ENCODE results near the gene GALNT7. TPM values are rescaled to one million over a fixed set of nuclear protein-coding genes. Genes with fewer than 3 reads are reported as not detected.

GALNT7 gene
- total and polyA plus RNA-seq, 2 of the 13 experiments (the other 11 are each of a cell fraction or from before 2014, with no cell fraction given) = 0.08 to 0.13 TPM

DNA sequence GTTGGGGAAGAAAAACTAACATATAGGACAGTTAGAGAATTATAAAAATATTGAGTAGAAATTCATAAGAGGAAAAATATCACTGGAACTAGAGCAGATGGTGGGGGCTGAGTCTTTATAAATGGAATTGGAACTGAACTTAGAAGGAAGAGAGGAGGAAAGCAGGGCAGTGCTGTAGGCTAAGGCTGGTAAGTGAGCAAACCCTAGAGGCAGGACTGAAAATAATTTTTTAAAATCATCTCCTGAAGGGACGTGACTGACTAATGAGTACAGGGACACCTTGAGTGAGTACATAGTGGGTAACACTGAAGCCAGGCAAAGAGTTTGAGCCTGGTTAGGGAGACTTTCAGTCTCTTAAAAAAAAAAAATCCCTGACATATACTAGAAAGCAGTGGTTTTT lies 63.3 kb downstream of the GALNT7 start:
- no TSS peak for BruUV-seq (replicated peaks)
- H3K4me1 ChIP-seq (ENCODE audit: insufficient read depth, low read length) = no peaks in the 10 kb centered on the region
- CTCF ChIA-PET (ENCODE audit: low intra/inter-chr PET ratio, low total read pairs) = no interaction called here
- POLR2A ChIA-PET = no interaction called here
- H3K36me3 ChIP-seq (replicated peaks in 1 of 2; ENCODE audit: control insufficient read depth in 1 of 2, insufficient read depth in 2 of 2, low read length in 2 of 2) = no peaks in the 10 kb centered on the region
- no peaks in the 10 kb centered on the region for H3K9me3 ChIP-seq (ENCODE audit: low read length)
- 0% methylated on average over 1 of the region's 1 CpG for whole genome bisulfite sequencing (ENCODE audit: low lambda C conversion rate)
- H2AFZ ChIP-seq (ENCODE audit: low read length) = no peak overlapping the region
- no peaks in the 10 kb centered on the region for H3K79me2 ChIP-seq (ENCODE audit: insufficient read depth, low read length)
- H3K4me2 ChIP-seq (ENCODE audit: low read depth, low read length) = no peak overlapping the region
- H3K4me3 ChIP-seq (replicated peaks in 1 of 3; ENCODE audit: insufficient read depth in 1 of 3, low read depth in 2 of 3, low read length in 3 of 3) = no peak overlapping the region
- H3K27me3 ChIP-seq (ENCODE audit: control insufficient read depth in 1 of 2, insufficient read depth in 2 of 2, low read length in 2 of 2) = no peaks in the 10 kb centered on the region
- no peak overlapping the region for H3K27ac ChIP-seq (ENCODE audit: extremely low read length, insufficient read depth, low read length)
- DNase-seq (ENCODE audit: low spot score) (no peak), FAIRE-seq (no peak), ATAC-seq (peak; percentile 59; the same call in 2 of the 3 replicates)
- in situ Hi-C loops (cut with HindIII; ENCODE audit: extremely low pct_ligation_motif_present, low pct_unique_long_range_greater_than_20kb) = no loop called here
- H3K9ac ChIP-seq (ENCODE audit: insufficient read depth, low read depth, low read length) = no peak overlapping the region
- H4K20me1 ChIP-seq (ENCODE audit: insufficient read depth, low read length) = no peaks in the 10 kb centered on the region
- intact Hi-C loops (cut with micrococcal nuclease; ENCODE audit: unreplicated experiment) = no loop called here
- no peak for TF ChIP-seq NFE2L1 (CRISPR knock-in tag; IDR thresholded peaks at IDR 0.05; ENCODE audit: borderline replicate concordance)
- TF ChIP-seq, protein P1, sequence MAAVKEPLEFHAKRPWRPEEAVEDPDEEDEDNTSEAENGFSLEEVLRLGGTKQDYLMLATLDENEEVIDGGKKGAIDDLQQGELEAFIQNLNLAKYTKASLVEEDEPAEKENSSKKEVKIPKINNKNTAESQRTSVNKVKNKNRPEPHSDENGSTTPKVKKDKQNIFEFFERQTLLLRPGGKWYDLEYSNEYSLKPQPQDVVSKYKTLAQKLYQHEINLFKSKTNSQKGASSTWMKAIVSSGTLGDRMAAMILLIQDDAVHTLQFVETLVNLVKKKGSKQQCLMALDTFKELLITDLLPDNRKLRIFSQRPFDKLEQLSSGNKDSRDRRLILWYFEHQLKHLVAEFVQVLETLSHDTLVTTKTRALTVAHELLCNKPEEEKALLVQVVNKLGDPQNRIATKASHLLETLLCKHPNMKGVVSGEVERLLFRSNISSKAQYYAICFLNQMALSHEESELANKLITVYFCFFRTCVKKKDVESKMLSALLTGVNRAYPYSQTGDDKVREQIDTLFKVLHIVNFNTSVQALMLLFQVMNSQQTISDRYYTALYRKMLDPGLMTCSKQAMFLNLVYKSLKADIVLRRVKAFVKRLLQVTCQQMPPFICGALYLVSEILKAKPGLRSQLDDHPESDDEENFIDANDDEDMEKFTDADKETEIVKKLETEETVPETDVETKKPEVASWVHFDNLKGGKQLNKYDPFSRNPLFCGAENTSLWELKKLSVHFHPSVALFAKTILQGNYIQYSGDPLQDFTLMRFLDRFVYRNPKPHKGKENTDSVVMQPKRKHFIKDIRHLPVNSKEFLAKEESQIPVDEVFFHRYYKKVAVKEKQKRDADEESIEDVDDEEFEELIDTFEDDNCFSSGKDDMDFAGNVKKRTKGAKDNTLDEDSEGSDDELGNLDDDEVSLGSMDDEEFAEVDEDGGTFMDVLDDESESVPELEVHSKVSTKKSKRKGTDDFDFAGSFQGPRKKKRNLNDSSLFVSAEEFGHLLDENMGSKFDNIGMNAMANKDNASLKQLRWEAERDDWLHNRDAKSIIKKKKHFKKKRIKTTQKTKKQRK (IDR thresholded peaks at IDR 0.05; ENCODE audit: low read length) = no peak
- TF ChIP-seq ZSCAN20 (CRISPR knock-in tag; IDR thresholded peaks at IDR 0.05; ENCODE audit: borderline replicate concordance) = no peak
- no peak for TF ChIP-seq JUNB (CRISPR knock-in tag; IDR thresholded peaks at IDR 0.05; ENCODE audit: borderline replicate concordance)
- no peak for TF ChIP-seq ZNF34 (CRISPR knock-in tag; IDR thresholded peaks at IDR 0.05; ENCODE audit: borderline replicate concordance)
- no peak for TF ChIP-seq NCOA1 (CRISPR knock-in tag; IDR thresholded peaks at IDR 0.05)
- no peak for TF ChIP-seq ZNF367 (CRISPR knock-in tag; IDR thresholded peaks at IDR 0.05; ENCODE audit: borderline replicate concordance)
- TF ChIP-seq ZSCAN9 (CRISPR knock-in tag; IDR thresholded peaks at IDR 0.05; ENCODE audit: borderline replicate concordance) = no peak
- no peak for TF ChIP-seq NFRKB (IDR thresholded peaks at IDR 0.05)
- no peak for TF ChIP-seq ATF6 (CRISPR knock-in tag; conservative IDR thresholded peaks at IDR 0.05)
- TF ChIP-seq MED8 (CRISPR knock-in tag; IDR thresholded peaks at IDR 0.05; ENCODE audit: insufficient replicate concordance) = no peak
- no peak for TF ChIP-seq HOXA9 (CRISPR knock-in tag; IDR thresholded peaks at IDR 0.05; ENCODE audit: borderline replicate concordance)
- TF ChIP-seq, protein P2, sequence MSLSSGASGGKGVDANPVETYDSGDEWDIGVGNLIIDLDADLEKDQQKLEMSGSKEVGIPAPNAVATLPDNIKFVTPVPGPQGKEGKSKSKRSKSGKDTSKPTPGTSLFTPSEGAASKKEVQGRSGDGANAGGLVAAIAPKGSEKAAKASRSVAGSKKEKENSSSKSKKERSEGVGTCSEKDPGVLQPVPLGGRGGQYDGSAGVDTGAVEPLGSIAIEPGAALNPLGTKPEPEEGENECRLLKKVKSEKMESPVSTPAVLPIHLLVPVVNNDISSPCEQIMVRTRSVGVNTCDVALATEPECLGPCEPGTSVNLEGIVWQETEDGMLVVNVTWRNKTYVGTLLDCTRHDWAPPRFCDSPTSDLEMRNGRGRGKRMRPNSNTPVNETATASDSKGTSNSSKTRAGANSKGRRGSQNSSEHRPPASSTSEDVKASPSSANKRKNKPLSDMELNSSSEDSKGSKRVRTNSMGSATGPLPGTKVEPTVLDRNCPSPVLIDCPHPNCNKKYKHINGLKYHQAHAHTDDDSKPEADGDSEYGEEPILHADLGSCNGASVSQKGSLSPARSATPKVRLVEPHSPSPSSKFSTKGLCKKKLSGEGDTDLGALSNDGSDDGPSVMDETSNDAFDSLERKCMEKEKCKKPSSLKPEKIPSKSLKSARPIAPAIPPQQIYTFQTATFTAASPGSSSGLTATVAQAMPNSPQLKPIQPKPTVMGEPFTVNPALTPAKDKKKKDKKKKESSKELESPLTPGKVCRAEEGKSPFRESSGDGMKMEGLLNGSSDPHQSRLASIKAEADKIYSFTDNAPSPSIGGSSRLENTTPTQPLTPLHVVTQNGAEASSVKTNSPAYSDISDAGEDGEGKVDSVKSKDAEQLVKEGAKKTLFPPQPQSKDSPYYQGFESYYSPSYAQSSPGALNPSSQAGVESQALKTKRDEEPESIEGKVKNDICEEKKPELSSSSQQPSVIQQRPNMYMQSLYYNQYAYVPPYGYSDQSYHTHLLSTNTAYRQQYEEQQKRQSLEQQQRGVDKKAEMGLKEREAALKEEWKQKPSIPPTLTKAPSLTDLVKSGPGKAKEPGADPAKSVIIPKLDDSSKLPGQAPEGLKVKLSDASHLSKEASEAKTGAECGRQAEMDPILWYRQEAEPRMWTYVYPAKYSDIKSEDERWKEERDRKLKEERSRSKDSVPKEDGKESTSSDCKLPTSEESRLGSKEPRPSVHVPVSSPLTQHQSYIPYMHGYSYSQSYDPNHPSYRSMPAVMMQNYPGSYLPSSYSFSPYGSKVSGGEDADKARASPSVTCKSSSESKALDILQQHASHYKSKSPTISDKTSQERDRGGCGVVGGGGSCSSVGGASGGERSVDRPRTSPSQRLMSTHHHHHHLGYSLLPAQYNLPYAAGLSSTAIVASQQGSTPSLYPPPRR (CRISPR knock-in tag; IDR thresholded peaks at IDR 0.05; ENCODE audit: borderline replicate concordance) = no peak
- TF ChIP-seq SNRNP70 (IDR thresholded peaks at IDR 0.05; ENCODE audit: low read depth, low read length) = no peak
- TF ChIP-seq SSRP1 (CRISPR knock-in tag; IDR thresholded peaks at IDR 0.05) = no peak
- TF ChIP-seq RXRA (CRISPR knock-in tag; IDR thresholded peaks at IDR 0.05) = no peak
- TF ChIP-seq NFYC (CRISPR knock-in tag; IDR thresholded peaks at IDR 0.05) = no peak

All from HepG2 (cell line).